ENCODE results near the gene ALKBH5.

The ALKBH5 gene

DNA sequence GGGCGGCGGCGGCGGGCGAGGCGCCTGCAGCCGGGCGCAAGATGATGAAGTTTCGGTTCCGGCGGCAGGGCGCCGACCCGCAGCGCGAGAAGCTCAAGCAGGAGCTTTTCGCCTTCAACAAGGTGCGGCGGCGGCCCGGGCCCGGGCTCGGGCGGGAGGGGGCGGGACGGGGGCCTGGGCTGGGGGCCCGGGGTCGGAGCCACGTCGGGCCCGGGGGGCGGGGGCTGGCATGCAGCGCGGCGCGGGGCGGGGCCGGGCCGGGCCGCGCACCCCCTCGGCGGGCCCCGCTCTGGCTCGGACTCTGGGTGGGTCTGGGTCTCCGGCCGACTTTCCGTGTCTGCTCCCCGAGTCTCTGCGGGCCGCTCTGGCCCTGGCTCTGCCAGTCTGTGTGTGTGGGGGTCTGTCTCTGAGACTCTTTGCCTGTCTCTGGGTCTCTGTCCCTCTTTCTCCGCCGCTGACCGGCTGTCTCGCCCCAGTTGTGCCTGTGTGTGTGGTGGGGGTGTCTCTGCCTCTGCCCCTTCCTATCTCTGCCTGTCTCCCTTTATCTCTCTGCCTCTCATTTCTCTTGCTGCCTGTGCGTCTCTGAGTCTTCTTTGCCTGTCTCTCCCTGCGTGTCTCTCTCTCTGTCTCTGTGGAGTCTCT, 42.1 kb downstream of the ALKBH5 start:
- H3K79me2 ChIP-seq (ENCODE audit: control insufficient read depth, insufficient read depth, low read length) = peaks cover 42% of the 10 kb centered on the region
- H2AK5ac ChIP-seq (ENCODE audit: low read length) = no peak overlapping the region
- DNase-seq = no peak
- H4K8ac ChIP-seq (ENCODE audit: low read depth, low read length) = no peak overlapping the region
- no peak overlapping the region for H4K5ac ChIP-seq (ENCODE audit: low read length)
- H3K4me2 ChIP-seq (ENCODE audit: low read length) = peak overlapping the region; percentile 99
- H3K9ac ChIP-seq (ENCODE audit: low read length) = peak overlapping the region; percentile 93
- H3K79me1 ChIP-seq (ENCODE audit: low read length) = peaks cover 28% of the 10 kb centered on the region
- H3K23ac ChIP-seq (ENCODE audit: low read length) = no peak overlapping the region
- H3K4ac ChIP-seq (ENCODE audit: low read depth, low read length) = peak overlapping the region; percentile 58
- H3K56ac ChIP-seq (ENCODE audit: low read length) = peak overlapping the region; percentile 95
- no peaks in the 10 kb centered on the region for H3K27me3 ChIP-seq (ENCODE audit: insufficient read depth, low read length, poor library complexity)
- no peak overlapping the region for H2BK120ac ChIP-seq (ENCODE audit: low read depth, low read length)
- H3K18ac ChIP-seq (ENCODE audit: low read length) = peak overlapping the region; percentile 55
- no CpG with 5 or more reads among the region's 57 CpGs for WGBS (ENCODE audit: extremely low coverage, insufficient coverage, low lambda C conversion rate)
- no peak overlapping the region for H2BK15ac ChIP-seq (replicated peaks; ENCODE audit: low read depth)
- peak overlapping the region; percentile 35 for H2BK5ac ChIP-seq (ENCODE audit: low read length)
- H3K4me3 ChIP-seq (ENCODE audit: low read length) = peak overlapping the region; percentile 86
- no peaks in the 10 kb centered on the region for H3K36me3 ChIP-seq (ENCODE audit: control insufficient read depth, insufficient read depth, low read length)
- H3K27ac ChIP-seq (ENCODE audit: low read depth, low read length) = no peak overlapping the region
- H3K4me1 ChIP-seq (ENCODE audit: control insufficient read depth, low read depth, low read length) = peaks cover 3% of the 10 kb centered on the region

- DNase-seq = no peak
- Histone ChIP-seq H2AK5ac (ENCODE audit: low read length) (no peak overlapping the region), H2BK120ac (ENCODE audit: low read depth, low read length) (no peak overlapping the region), H3K27ac (ENCODE audit: low read depth, low read length) (no peak overlapping the region), H4K5ac (ENCODE audit: low read length) (no peak overlapping the region), H3K36me3 (ENCODE audit: control insufficient read depth, insufficient read depth, low read length) (no peaks in the 10 kb centered on the region), H3K4ac (ENCODE audit: low read depth, low read length) (no peak overlapping the region), H3K79me2 (ENCODE audit: control insufficient read depth, insufficient read depth, low read length) (peaks cover 42% of the 10 kb centered on the region), H3K23ac (ENCODE audit: low read length) (no peak overlapping the region), H4K8ac (ENCODE audit: low read depth, low read length) (no peak overlapping the region), H3K27me3 (ENCODE audit: insufficient read depth, low read length, poor library complexity) (no peaks in the 10 kb centered on the region), H3K9ac (ENCODE audit: low read length) (peak overlapping the region; percentile 93), H3K4me1 (ENCODE audit: control insufficient read depth, low read depth, low read length) (peaks cover 3% of the 10 kb centered on the region), H3K4me3 (ENCODE audit: low read length) (peak overlapping the region; percentile 86), H3K56ac (ENCODE audit: low read length) (peak overlapping the region; percentile 95), H3K79me1 (ENCODE audit: low read length) (peaks cover 28% of the 10 kb centered on the region), H2BK15ac (replicated peaks; ENCODE audit: low read depth) (no peak overlapping the region), H3K18ac (ENCODE audit: low read length) (peak overlapping the region; percentile 55), H2BK5ac (ENCODE audit: low read length) (peak overlapping the region; percentile 35), H3K4me2 (ENCODE audit: low read length) (peak overlapping the region; percentile 99)
- no CpG with 5 or more reads among the region's 16 CpGs for WGBS (ENCODE audit: extremely low coverage, insufficient coverage, low lambda C conversion rate)
These were observed 42.8 kb downstream of the ALKBH5 start for GRCh38 chr17:18226284-18226945.

DNA sequence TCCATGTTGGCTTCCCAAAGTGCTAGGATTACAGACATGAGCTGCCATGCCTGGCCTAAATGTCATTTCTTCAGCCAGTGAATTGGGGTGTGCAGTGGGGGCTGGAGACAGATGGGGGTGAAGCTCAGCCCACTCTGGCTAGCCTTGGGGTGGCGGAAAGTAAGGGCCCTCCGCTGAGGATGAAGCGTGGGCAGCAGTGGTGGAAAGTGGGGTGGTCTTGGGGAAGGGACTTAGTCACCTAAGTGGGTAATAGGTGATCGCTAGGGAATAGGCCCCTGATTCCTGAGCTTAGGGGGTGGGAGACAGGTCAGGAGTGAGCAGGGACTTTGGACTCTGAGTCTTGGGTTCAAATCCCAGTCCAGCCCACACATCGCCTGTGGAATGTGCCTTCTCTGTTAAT, 44.0 kb downstream of the ALKBH5 start:
- Histone ChIP-seq H3K56ac (ENCODE audit: low read length) (peak overlapping the region; percentile 27), H2BK15ac (replicated peaks; ENCODE audit: low read depth) (no peak overlapping the region), H3K36me3 (ENCODE audit: control insufficient read depth, insufficient read depth, low read length) (no peaks in the 10 kb centered on the region), H3K4me1 (ENCODE audit: control insufficient read depth, low read depth, low read length) (peaks cover 3% of the 10 kb centered on the region), H2BK5ac (ENCODE audit: low read length) (no peak overlapping the region), H3K4me2 (ENCODE audit: low read length) (no peak overlapping the region), H4K5ac (ENCODE audit: low read length) (no peak overlapping the region), H3K79me2 (ENCODE audit: control insufficient read depth, insufficient read depth, low read length) (peaks cover 42% of the 10 kb centered on the region), H3K79me1 (ENCODE audit: low read length) (peaks cover 32% of the 10 kb centered on the region), H3K9ac (ENCODE audit: low read length) (no peak overlapping the region), H3K4me3 (ENCODE audit: low read length) (no peak overlapping the region), H2BK120ac (ENCODE audit: low read depth, low read length) (no peak overlapping the region), H4K8ac (ENCODE audit: low read depth, low read length) (no peak overlapping the region), H3K18ac (ENCODE audit: low read length) (no peak overlapping the region), H3K27ac (ENCODE audit: low read depth, low read length) (no peak overlapping the region), H3K23ac (ENCODE audit: low read length) (no peak overlapping the region), H2AK5ac (ENCODE audit: low read length) (no peak overlapping the region), H3K27me3 (ENCODE audit: insufficient read depth, low read length, poor library complexity) (no peaks in the 10 kb centered on the region), H3K4ac (ENCODE audit: low read depth, low read length) (no peak overlapping the region)
- no peak for DNase-seq
- no CpG with 5 or more reads among the region's 5 CpGs for WGBS (ENCODE audit: extremely low coverage, insufficient coverage, low lambda C conversion rate)

DNA sequence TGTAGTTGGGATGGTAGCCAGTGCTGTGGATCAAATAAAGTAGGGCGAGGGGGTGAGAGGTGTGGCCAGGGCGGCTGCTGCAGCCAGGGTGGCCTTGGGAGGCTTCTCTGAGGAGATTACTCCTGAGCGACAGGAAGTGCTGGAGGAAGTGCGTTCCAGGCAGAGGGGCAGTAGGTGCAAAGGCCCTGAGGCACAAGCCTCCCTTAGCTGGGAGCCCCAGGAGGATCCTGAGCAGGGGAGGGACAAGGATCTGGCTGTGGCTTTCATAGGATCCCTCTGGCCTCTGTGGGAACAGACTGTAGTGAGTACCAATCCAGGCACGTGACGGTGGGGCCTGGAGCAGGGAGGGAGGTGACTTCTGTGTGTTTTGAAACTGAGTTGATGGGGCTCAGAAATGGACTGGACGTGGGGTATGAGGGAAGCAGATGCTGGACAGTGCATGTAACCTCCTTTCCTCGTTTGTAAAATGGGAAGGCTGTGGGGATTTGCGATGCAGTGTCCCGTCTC, 44.6 kb downstream of the ALKBH5 start:
- no peak overlapping the region for H3K4me2 ChIP-seq (ENCODE audit: low read length)
- H3K9ac ChIP-seq (ENCODE audit: low read length) = no peak overlapping the region
- H2BK15ac ChIP-seq (replicated peaks; ENCODE audit: low read depth) = no peak overlapping the region
- H2BK5ac ChIP-seq (ENCODE audit: low read length) = no peak overlapping the region
- H3K18ac ChIP-seq (ENCODE audit: low read length) = no peak overlapping the region
- H3K4ac ChIP-seq (ENCODE audit: low read depth, low read length) = no peak overlapping the region
- H3K36me3 ChIP-seq (ENCODE audit: control insufficient read depth, insufficient read depth, low read length) = no peaks in the 10 kb centered on the region
- H4K8ac ChIP-seq (ENCODE audit: low read depth, low read length) = no peak overlapping the region
- peaks cover 3% of the 10 kb centered on the region for H3K4me1 ChIP-seq (ENCODE audit: control insufficient read depth, low read depth, low read length)
- H3K27me3 ChIP-seq (ENCODE audit: insufficient read depth, low read length, poor library complexity) = no peaks in the 10 kb centered on the region
- H3K79me1 ChIP-seq (ENCODE audit: low read length) = peaks cover 32% of the 10 kb centered on the region
- peaks cover 42% of the 10 kb centered on the region for H3K79me2 ChIP-seq (ENCODE audit: control insufficient read depth, insufficient read depth, low read length)
- H2BK120ac ChIP-seq (ENCODE audit: low read depth, low read length) = no peak overlapping the region
- no peak for DNase-seq
- no peak overlapping the region for H3K56ac ChIP-seq (ENCODE audit: low read length)
- no peak overlapping the region for H3K4me3 ChIP-seq (ENCODE audit: low read length)
- H3K27ac ChIP-seq (ENCODE audit: low read depth, low read length) = no peak overlapping the region
- H3K23ac ChIP-seq (ENCODE audit: low read length) = no peak overlapping the region
- no CpG with 5 or more reads among the region's 10 CpGs for WGBS (ENCODE audit: extremely low coverage, insufficient coverage, low lambda C conversion rate)
- H4K5ac ChIP-seq (ENCODE audit: low read length) = no peak overlapping the region
- H2AK5ac ChIP-seq (ENCODE audit: low read length) = no peak overlapping the region

DNA sequence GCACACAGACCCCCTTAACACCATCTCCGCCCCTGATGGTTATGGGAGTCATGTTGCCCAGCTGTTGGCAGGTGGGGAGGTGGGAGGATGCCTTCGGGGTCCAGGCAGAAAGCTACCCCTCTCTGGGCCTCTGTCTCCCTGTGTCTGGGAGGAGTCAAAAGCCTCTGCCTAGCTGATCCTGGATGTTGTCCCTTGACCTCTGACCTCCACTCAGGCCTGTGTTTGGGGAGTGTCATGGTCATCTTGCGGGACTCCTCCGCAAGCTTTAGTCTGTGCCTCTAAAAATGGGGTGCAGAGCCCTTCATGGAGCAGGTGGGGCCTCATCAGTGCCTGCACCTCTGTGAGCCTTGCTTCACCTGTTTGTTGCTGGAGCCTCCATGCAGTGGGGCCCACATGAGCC, 45.6 kb downstream of the ALKBH5 start:
- no peaks in the 10 kb centered on the region for H3K27me3 ChIP-seq (ENCODE audit: insufficient read depth, low read length, poor library complexity)
- H3K79me1 ChIP-seq (ENCODE audit: low read length) = peaks cover 32% of the 10 kb centered on the region
- H3K9ac ChIP-seq (ENCODE audit: low read length) = no peak overlapping the region
- peaks cover under 1% of the 10 kb centered on the region for H3K4me1 ChIP-seq (ENCODE audit: control insufficient read depth, low read depth, low read length)
- no peak overlapping the region for H2BK120ac ChIP-seq (ENCODE audit: low read depth, low read length)
- H3K4me2 ChIP-seq (ENCODE audit: low read length) = no peak overlapping the region
- H3K36me3 ChIP-seq (ENCODE audit: control insufficient read depth, insufficient read depth, low read length) = peaks cover 5% of the 10 kb centered on the region
- no peak overlapping the region for H3K27ac ChIP-seq (ENCODE audit: low read depth, low read length)
- H3K23ac ChIP-seq (ENCODE audit: low read length) = no peak overlapping the region
- H4K5ac ChIP-seq (ENCODE audit: low read length) = no peak overlapping the region
- H2AK5ac ChIP-seq (ENCODE audit: low read length) = no peak overlapping the region
- DNase-seq = no peak
- H2BK15ac ChIP-seq (replicated peaks; ENCODE audit: low read depth) = no peak overlapping the region
- H2BK5ac ChIP-seq (ENCODE audit: low read length) = no peak overlapping the region
- WGBS (ENCODE audit: extremely low coverage, insufficient coverage, low lambda C conversion rate) = no CpG with 5 or more reads among the region's 4 CpGs
- H4K8ac ChIP-seq (ENCODE audit: low read depth, low read length) = no peak overlapping the region
- peaks cover 42% of the 10 kb centered on the region for H3K79me2 ChIP-seq (ENCODE audit: control insufficient read depth, insufficient read depth, low read length)
- H3K4me3 ChIP-seq (ENCODE audit: low read length) = no peak overlapping the region
- no peak overlapping the region for H3K4ac ChIP-seq (ENCODE audit: low read depth, low read length)
- no peak overlapping the region for H3K56ac ChIP-seq (ENCODE audit: low read length)
- H3K18ac ChIP-seq (ENCODE audit: low read length) = no peak overlapping the region
